Suprapubic skin (tissue), 3 donors: ENCODE measurements around the gene ASTN2.

ENCODE experiments used
- POLR2A ChIP-seq, 2 donors: fragments of 450-650 bp; IDR thresholded peaks; one replicate each; pipeline ENCODE4 v1.6.1; 2017; ENCODE audit warnings: antibody characterized with exemption in 2 of 2, mild to moderate bottlenecking in 2 of 2, moderate library complexity in 2 of 2
- TF ChIP-seq, protein P1 (sequence below), 2 donors: fragments of 200-600 bp in 1 of 2; fragments of 450-650 bp in 1 of 2; sonication (generic) in 1 of 2; IDR thresholded peaks; one replicate each; pipeline ENCODE4 v1.5.1; 2016 to 2019; ENCODE audit warnings: antibody characterized with exemption in 2 of 2, mild to moderate bottlenecking in 1 of 2, moderate library complexity in 1 of 2

DNA sequence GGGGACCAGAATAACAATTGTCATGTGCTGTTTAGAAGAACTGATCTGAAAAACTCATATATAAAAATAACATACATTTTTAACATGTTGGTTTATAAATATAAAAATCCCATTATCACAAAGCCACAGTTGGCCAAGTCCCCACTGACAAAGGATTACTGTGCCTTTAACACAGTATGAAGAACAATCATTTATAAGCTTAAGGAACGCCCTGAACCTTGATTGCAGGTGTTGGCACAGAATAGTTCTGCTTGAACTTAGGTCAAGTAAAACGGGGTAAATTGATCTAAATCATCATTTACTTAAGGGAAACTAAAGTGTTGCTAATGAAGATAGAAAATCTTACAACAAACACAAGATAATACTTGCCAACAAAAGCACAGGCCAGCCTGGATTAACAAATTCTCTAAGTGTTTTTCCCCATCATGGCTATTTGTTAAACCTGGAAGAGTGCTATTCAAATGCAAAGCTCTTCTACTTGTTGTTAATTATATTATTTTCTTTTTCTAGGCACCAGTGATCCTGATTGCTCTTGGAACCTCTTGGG, 46.1 kb downstream of the ASTN2 start:
- TF ChIP-seq, protein P1, sequence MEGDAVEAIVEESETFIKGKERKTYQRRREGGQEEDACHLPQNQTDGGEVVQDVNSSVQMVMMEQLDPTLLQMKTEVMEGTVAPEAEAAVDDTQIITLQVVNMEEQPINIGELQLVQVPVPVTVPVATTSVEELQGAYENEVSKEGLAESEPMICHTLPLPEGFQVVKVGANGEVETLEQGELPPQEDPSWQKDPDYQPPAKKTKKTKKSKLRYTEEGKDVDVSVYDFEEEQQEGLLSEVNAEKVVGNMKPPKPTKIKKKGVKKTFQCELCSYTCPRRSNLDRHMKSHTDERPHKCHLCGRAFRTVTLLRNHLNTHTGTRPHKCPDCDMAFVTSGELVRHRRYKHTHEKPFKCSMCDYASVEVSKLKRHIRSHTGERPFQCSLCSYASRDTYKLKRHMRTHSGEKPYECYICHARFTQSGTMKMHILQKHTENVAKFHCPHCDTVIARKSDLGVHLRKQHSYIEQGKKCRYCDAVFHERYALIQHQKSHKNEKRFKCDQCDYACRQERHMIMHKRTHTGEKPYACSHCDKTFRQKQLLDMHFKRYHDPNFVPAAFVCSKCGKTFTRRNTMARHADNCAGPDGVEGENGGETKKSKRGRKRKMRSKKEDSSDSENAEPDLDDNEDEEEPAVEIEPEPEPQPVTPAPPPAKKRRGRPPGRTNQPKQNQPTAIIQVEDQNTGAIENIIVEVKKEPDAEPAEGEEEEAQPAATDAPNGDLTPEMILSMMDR (IDR thresholded peaks at IDR 0.05), result no peak
- TF ChIP-seq POLR2A (IDR thresholded peaks at IDR 0.05), result no peak
